ENCODE measurements around the gene ZNF106. TPM values are rescaled to one million over a fixed set of nuclear protein-coding genes. Genes with fewer than 3 reads are reported as not detected.

ZNF106 gene
- total RNA-seq, 6 donors from 2014 or later = 67.0 to 130 (median 93.0) TPM

DNA sequence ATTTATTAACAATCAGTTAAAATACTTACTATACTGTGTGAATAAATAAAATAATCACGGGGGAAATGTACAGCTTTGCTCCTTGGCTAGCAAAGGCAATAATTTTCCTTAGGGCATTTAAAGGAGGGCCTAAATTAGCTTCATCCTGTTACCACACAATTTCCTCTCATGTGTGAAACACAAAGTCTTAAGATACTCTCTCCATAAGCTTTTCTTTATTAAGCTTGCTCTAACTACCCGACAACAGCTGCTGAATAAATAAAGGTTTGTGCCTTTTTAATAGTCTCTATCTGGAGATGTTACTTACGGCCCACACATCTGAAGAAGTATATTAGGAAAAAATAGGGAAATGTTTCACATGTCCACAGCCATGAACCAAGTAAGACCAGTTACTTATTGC is 29.7 kb downstream of the ZNF106 start:
- WGBS, 2 donors = 46 to 48% methylated on average over 3 of the region's 3 CpGs
- no peak for TF ChIP-seq CTCF (IDR thresholded peaks at IDR 0.05)
- TF ChIP-seq EP300 (IDR thresholded peaks at IDR 0.05) = no peak
- H3K4me1 ChIP-seq = peaks cover 11 to 28% (median 21%) of the 10 kb centered on the region in 4 donors
- DNase-seq = no peak
- no peak for ATAC-seq (ENCODE audit: low FRiP score in 2 of 2)
- H3K36me3 ChIP-seq = peaks cover 0 to 30% (median 10%) of the 10 kb centered on the region in 4 donors
- no peaks in the 10 kb centered on the region for H3K9me3 ChIP-seq
- no peak overlapping the region for H3K4me3 ChIP-seq
- H3K27me3 ChIP-seq = no peaks in the 10 kb centered on the region
- peak overlapping the region in 2 of 4 donors; percentile 26 to 42 for H3K27ac ChIP-seq

DNA sequence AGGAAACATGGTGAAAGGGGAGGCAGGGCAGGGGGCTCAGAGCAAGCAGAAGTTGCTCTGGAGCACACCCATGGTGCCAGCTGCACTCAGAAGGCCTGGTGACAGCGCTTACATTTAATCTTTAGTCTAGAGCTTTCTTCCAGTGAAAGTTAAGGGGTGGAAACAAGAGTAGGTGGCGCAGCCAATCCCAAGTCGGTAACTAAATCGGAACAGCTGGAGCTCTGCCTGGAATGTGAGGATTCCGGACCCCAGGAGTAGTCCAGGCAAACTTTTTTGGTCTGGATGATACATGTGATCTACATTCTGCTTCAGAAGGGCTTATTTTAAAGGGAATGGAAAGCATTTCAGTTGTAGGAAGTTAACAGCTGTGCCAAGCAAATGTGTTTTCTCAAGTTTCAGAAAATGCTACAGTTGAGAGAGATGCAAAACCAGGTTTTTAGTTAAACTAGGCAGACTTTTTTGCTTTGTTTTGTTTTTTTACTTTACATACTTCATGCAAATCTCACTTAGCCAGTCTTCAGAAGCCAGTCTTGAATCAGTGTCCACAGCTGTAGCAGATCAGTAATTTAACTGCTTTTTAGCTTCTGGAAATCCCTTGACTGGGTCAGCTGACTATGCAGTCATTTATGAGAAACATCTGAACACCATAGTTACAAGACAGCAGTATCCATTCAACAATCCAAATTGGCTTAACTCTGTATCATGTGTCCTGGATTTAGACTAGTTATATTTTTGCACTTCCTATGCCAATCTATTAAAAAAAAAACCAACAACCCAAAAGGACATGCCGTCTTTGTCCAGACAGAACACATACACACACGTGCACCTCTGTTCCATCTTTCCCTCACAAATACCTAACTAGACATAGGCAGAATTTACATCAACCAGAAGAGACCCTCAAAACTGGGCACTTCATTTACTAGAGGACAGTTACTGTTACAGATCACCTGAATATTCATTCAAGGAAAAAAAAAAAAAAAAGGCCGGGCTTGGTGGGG is 33.2 kb downstream of the ZNF106 start:
- peak in 1 of 2 donors; percentile 73 for DNase-seq
- peak in 1 of 2 donors; percentile 75 for TF ChIP-seq POLR2AphosphoS5 (IDR thresholded peaks at IDR 0.05)
- TF ChIP-seq EP300 (IDR thresholded peaks at IDR 0.05) = peak in 1 of 4 donors; percentile 43
- TF ChIP-seq CTCF (IDR thresholded peaks at IDR 0.05) = no peak
- peak in 3 of 4 donors; percentile 44 to 61 (median 45) for TF ChIP-seq POLR2A (IDR thresholded peaks at IDR 0.05)
- Histone ChIP-seq H3K27me3 (no peaks in the 10 kb centered on the region), H3K4me3 (peak overlapping the region in 3 of 4 donors; percentile 24 to 32 (median 31)), H3K4me1 (peaks cover 11 to 36% (median 21%) of the 10 kb centered on the region in 4 donors), H3K36me3 (peaks cover 0 to 19% (median 1%) of the 10 kb centered on the region in 4 donors), H3K27ac (peak overlapping the region; percentile 68 to 80 (median 76)), H3K9me3 (no peaks in the 10 kb centered on the region)
- ATAC-seq (ENCODE audit: low FRiP score in 2 of 2) = peak; percentile 89 to 94
- 52% methylated on average over 8 of the region's 8 CpGs for WGBS, 2 donors

DNA sequence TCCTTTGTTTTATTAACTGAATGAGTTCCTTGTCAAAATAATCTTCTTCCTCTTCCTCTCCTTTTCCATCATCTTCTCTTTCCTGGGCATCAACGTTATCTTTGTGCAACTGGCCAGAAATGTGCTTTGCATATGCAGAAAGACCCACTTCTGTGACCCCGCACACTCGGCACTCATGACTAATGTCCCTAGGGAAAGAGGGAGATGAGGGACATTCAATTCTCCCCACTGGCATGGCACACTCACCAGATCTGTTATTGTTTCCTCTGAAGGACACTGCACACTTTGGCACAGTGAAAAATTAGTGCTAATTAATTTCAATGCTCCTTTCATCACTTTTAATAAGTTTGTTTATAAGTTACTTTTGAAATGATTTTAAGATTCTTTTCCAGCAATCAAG is 34.0 kb downstream of the ZNF106 start:
- ATAC-seq (ENCODE audit: low FRiP score in 2 of 2) (no peak), DNase-seq (no peak)
- peak overlapping the region; percentile 68 to 80 (median 76) for H3K27ac ChIP-seq
- TF ChIP-seq POLR2AphosphoS5 (IDR thresholded peaks at IDR 0.05) (no peak), CTCF (IDR thresholded peaks at IDR 0.05) (no peak), EP300 (IDR thresholded peaks at IDR 0.05) (no peak), POLR2A (IDR thresholded peaks at IDR 0.05) (no peak)
- H3K27me3 ChIP-seq = no peaks in the 10 kb centered on the region
- H3K36me3 ChIP-seq = peaks cover 0 to 13% (median 2%) of the 10 kb centered on the region in 4 donors
- 42 to 43% methylated on average over 3 of the region's 3 CpGs for WGBS, 2 donors
- peaks cover 11 to 36% (median 21%) of the 10 kb centered on the region in 4 donors for H3K4me1 ChIP-seq
- H3K9me3 ChIP-seq = no peaks in the 10 kb centered on the region
- peak overlapping the region in 3 of 4 donors; percentile 24 to 32 (median 31) for H3K4me3 ChIP-seq

- Histone ChIP-seq H3K27ac (peak overlapping the region; percentile 68 to 80 (median 76)), H3K27me3 (no peaks in the 10 kb centered on the region), H3K36me3 (peaks cover 2 to 13% (median 5%) of the 10 kb centered on the region in 4 donors), H3K4me1 (peaks cover 11 to 33% (median 20%) of the 10 kb centered on the region in 4 donors), H3K9me3 (no peaks in the 10 kb centered on the region), H3K4me3 (peak overlapping the region in 3 of 4 donors; percentile 24 to 32 (median 31))
- TF ChIP-seq CTCF (IDR thresholded peaks at IDR 0.05) (no peak), EP300 (IDR thresholded peaks at IDR 0.05) (no peak), POLR2A (IDR thresholded peaks at IDR 0.05) (no peak), POLR2AphosphoS5 (IDR thresholded peaks at IDR 0.05) (no peak)
- ATAC-seq (ENCODE audit: low FRiP score in 2 of 2) (no peak), DNase-seq (no peak)
Measured at GRCh38 chr15:42456531-42456930, 34.4 kb downstream of the ZNF106 start.

Measured in upper lobe of left lung (tissue), 6 donors.